ENCODE measurements around the gene ERBB4. TPM values are rescaled to one million over a fixed set of nuclear protein-coding genes. Genes with fewer than 3 reads are reported as not detected.

Gene ERBB4
- total RNA-seq, 1 donor from 2014 or later = not detected

GRCh38 chr2:211939177-211939576 is 599.4 kb downstream of the ERBB4 start:
- intact Hi-C loops (cut with micrococcal nuclease) = no loop called here

GRCh38 chr2:211934811-211935210 is 603.8 kb downstream of the ERBB4 start:
- intact Hi-C loops (cut with micrococcal nuclease) = no loop called here

GRCh38 chr2:211931314-211931713 is 607.3 kb downstream of the ERBB4 start:
- intact Hi-C loops (cut with micrococcal nuclease) = no loop called here

GRCh38 chr2:211930331-211930730 is 608.3 kb downstream of the ERBB4 start:
- intact Hi-C loops (cut with micrococcal nuclease) = no loop called here

- intact Hi-C loops (cut with micrococcal nuclease) = no loop called here
Observed at GRCh38 chr2:211928201-211928600, 610.4 kb downstream of the ERBB4 start.

- intact Hi-C loops (cut with micrococcal nuclease) = no loop called here
Observed at GRCh38 chr2:211923019-211923418, 615.6 kb downstream of the ERBB4 start.

- intact Hi-C loops (cut with micrococcal nuclease) = no loop called here
Observed at GRCh38 chr2:211903961-211904360, 634.6 kb downstream of the ERBB4 start.

GRCh38 chr2:211901226-211901846 is 637.3 kb downstream of the ERBB4 start:
- intact Hi-C loops (cut with micrococcal nuclease) = no loop called here

- intact Hi-C loops (cut with micrococcal nuclease) = no loop called here
Observed at GRCh38 chr2:211900518-211900917, 638.1 kb downstream of the ERBB4 start.

- intact Hi-C loops (cut with micrococcal nuclease) = no loop called here
Observed at GRCh38 chr2:211900000-211900399, 638.6 kb downstream of the ERBB4 start.

- intact Hi-C loops (cut with micrococcal nuclease) = no loop called here
Observed at GRCh38 chr2:211898702-211899101, 639.9 kb downstream of the ERBB4 start.

GRCh38 chr2:211881449-211881848 is 657.2 kb downstream of the ERBB4 start:
- intact Hi-C loops (cut with micrococcal nuclease) = no loop called here

GRCh38 chr2:211879323-211879722 is 659.3 kb downstream of the ERBB4 start:
- intact Hi-C loops (cut with micrococcal nuclease) = no loop called here

GRCh38 chr2:211877061-211877460 is 661.5 kb downstream of the ERBB4 start:
- intact Hi-C loops (cut with micrococcal nuclease) = no loop called here

- intact Hi-C loops (cut with micrococcal nuclease) = no loop called here
Observed at GRCh38 chr2:211875488-211875887, 663.1 kb downstream of the ERBB4 start.

GRCh38 chr2:211868996-211869533 is 669.5 kb downstream of the ERBB4 start:
- intact Hi-C loops (cut with micrococcal nuclease) = no loop called here

- intact Hi-C loops (cut with micrococcal nuclease) = no loop called here
Observed at GRCh38 chr2:211867845-211868451, 670.7 kb downstream of the ERBB4 start.

- intact Hi-C loops (cut with micrococcal nuclease) = no loop called here
Observed at GRCh38 chr2:211864328-211864727, 674.3 kb downstream of the ERBB4 start.

- intact Hi-C loops (cut with micrococcal nuclease) = no loop called here
Observed at GRCh38 chr2:211860224-211860623, 678.4 kb downstream of the ERBB4 start.

GRCh38 chr2:211854832-211855231 is 683.8 kb downstream of the ERBB4 start:
- intact Hi-C loops (cut with micrococcal nuclease) = no loop called here

GRCh38 chr2:211846714-211847113 is 691.9 kb downstream of the ERBB4 start:
- intact Hi-C loops (cut with micrococcal nuclease) = no loop called here

GRCh38 chr2:211846036-211846400 is 692.6 kb downstream of the ERBB4 start:
- intact Hi-C loops (cut with micrococcal nuclease) = no loop called here

All from T-helper 1 cell treated with Interleukin-12 subunit alpha and Interleukin-12 subunit beta and Interleukin-4 antibody, amounts not matched to agents 30 ng/mL and 1 ng/mL, for 36 hours (primary cell).